Measurements from ENCODE around the gene R3HDML. TPM values are rescaled to one million over a fixed set of nuclear protein-coding genes. Genes with fewer than 3 reads are reported as not detected.
A peak's percentile ranks its signal among the peaks of the same experiment; 100 is the strongest.

Gene R3HDML
- total and polyA plus RNA-seq, 2 of the 13 experiments (the other 11 are each of a cell fraction or from before 2014, with no cell fraction given), result not detected

DNA sequence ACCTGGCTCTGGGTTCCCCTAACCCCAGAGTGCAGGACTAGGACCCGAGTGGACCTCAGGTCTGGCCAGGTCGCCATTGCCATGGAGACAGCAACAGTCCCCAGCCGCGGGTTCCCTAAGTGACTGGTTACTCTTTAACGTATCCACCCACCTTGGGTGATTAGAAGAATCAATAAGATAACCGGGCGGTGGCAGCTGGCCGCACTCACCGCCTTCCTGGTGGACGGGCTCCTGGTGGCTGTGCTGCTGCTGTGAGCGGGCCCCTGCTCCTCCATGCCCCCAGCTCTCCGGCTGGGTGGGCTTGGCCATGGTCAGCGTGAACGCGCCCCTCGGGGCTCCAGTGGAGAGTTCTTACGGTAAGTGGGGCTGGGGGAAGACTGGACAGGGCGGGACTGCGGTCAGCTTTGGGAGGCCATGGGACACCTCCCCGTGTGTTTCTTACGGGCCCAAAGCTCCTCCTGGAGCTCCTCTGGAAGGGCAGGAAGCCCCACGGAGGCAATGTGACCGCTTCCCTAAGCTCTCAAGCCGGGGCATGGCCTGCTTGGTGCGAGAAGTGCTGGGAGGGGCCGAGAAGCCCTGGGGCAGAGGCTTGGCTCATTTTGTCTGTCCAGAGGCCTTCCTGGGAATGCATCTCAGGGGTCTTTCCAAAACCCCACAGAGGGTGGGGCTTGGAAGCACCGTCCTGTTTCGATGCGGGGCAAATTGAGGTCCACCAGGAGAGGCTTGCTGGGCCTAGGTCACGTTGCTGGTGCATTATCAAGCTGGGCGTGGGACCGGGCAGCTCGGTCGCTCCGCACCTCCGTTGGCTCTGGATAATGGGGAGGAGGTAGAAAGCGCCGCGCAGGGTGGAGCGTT is 18.9 kb downstream of the R3HDML start, which contains the start of gene HNF4A (continued):
- TF ChIP-seq, protein P1, sequence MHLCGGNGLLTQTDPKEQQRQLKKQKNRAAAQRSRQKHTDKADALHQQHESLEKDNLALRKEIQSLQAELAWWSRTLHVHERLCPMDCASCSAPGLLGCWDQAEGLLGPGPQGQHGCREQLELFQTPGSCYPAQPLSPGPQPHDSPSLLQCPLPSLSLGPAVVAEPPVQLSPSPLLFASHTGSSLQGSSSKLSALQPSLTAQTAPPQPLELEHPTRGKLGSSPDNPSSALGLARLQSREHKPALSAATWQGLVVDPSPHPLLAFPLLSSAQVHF (CRISPR knock-in tag; IDR thresholded peaks at IDR 0.05), result no peak
- TF ChIP-seq, protein P2, sequence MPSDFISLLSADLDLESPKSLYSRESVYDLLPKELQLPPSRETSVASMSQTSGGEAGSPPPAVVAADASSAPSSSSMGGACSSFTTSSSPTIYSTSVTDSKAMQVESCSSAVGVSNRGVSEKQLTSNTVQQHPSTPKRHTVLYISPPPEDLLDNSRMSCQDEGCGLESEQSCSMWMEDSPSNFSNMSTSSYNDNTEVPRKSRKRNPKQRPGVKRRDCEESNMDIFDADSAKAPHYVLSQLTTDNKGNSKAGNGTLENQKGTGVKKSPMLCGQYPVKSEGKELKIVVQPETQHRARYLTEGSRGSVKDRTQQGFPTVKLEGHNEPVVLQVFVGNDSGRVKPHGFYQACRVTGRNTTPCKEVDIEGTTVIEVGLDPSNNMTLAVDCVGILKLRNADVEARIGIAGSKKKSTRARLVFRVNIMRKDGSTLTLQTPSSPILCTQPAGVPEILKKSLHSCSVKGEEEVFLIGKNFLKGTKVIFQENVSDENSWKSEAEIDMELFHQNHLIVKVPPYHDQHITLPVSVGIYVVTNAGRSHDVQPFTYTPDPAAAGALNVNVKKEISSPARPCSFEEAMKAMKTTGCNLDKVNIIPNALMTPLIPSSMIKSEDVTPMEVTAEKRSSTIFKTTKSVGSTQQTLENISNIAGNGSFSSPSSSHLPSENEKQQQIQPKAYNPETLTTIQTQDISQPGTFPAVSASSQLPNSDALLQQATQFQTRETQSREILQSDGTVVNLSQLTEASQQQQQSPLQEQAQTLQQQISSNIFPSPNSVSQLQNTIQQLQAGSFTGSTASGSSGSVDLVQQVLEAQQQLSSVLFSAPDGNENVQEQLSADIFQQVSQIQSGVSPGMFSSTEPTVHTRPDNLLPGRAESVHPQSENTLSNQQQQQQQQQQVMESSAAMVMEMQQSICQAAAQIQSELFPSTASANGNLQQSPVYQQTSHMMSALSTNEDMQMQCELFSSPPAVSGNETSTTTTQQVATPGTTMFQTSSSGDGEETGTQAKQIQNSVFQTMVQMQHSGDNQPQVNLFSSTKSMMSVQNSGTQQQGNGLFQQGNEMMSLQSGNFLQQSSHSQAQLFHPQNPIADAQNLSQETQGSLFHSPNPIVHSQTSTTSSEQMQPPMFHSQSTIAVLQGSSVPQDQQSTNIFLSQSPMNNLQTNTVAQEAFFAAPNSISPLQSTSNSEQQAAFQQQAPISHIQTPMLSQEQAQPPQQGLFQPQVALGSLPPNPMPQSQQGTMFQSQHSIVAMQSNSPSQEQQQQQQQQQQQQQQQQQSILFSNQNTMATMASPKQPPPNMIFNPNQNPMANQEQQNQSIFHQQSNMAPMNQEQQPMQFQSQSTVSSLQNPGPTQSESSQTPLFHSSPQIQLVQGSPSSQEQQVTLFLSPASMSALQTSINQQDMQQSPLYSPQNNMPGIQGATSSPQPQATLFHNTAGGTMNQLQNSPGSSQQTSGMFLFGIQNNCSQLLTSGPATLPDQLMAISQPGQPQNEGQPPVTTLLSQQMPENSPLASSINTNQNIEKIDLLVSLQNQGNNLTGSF (CRISPR knock-in tag; IDR thresholded peaks at IDR 0.05), result no peak; the same call in 1 of the 2 replicates
- TF ChIP-seq, protein P3, sequence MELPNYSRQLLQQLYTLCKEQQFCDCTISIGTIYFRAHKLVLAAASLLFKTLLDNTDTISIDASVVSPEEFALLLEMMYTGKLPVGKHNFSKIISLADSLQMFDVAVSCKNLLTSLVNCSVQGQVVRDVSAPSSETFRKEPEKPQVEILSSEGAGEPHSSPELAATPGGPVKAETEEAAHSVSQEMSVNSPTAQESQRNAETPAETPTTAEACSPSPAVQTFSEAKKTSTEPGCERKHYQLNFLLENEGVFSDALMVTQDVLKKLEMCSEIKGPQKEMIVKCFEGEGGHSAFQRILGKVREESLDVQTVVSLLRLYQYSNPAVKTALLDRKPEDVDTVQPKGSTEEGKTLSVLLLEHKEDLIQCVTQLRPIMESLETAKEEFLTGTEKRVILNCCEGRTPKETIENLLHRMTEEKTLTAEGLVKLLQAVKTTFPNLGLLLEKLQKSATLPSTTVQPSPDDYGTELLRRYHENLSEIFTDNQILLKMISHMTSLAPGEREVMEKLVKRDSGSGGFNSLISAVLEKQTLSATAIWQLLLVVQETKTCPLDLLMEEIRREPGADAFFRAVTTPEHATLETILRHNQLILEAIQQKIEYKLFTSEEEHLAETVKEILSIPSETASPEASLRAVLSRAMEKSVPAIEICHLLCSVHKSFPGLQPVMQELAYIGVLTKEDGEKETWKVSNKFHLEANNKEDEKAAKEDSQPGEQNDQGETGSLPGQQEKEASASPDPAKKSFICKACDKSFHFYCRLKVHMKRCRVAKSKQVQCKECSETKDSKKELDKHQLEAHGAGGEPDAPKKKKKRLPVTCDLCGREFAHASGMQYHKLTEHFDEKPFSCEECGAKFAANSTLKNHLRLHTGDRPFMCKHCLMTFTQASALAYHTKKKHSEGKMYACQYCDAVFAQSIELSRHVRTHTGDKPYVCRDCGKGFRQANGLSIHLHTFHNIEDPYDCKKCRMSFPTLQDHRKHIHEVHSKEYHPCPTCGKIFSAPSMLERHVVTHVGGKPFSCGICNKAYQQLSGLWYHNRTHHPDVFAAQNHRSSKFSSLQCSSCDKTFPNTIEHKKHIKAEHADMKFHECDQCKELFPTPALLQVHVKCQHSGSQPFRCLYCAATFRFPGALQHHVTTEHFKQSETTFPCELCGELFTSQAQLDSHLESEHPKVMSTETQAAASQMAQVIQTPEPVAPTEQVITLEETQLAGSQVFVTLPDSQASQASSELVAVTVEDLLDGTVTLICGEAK (IDR thresholded peaks at IDR 0.05), result no peak
- TF ChIP-seq, protein P3 (CRISPR knock-in tag; IDR thresholded peaks at IDR 0.05), result peak; percentile 53
- TF ChIP-seq PAX8 (CRISPR knock-in tag; IDR thresholded peaks at IDR 0.05; ENCODE audit: borderline replicate concordance), result peak; percentile 99
- TF ChIP-seq, protein P4, sequence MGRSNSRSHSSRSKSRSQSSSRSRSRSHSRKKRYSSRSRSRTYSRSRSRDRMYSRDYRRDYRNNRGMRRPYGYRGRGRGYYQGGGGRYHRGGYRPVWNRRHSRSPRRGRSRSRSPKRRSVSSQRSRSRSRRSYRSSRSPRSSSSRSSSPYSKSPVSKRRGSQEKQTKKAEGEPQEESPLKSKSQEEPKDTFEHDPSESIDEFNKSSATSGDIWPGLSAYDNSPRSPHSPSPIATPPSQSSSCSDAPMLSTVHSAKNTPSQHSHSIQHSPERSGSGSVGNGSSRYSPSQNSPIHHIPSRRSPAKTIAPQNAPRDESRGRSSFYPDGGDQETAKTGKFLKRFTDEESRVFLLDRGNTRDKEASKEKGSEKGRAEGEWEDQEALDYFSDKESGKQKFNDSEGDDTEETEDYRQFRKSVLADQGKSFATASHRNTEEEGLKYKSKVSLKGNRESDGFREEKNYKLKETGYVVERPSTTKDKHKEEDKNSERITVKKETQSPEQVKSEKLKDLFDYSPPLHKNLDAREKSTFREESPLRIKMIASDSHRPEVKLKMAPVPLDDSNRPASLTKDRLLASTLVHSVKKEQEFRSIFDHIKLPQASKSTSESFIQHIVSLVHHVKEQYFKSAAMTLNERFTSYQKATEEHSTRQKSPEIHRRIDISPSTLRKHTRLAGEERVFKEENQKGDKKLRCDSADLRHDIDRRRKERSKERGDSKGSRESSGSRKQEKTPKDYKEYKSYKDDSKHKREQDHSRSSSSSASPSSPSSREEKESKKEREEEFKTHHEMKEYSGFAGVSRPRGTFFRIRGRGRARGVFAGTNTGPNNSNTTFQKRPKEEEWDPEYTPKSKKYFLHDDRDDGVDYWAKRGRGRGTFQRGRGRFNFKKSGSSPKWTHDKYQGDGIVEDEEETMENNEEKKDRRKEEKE (IDR thresholded peaks at IDR 0.05), result no peak
- no peak for TF ChIP-seq RBAK (CRISPR knock-in tag; IDR thresholded peaks at IDR 0.05)
- TF ChIP-seq ZBTB7B (CRISPR knock-in tag; IDR thresholded peaks at IDR 0.05), result peak; percentile 92
- peak; percentile 83 for TF ChIP-seq PHF21A (CRISPR knock-in tag; IDR thresholded peaks at IDR 0.05)
- TF ChIP-seq ZNF605 (CRISPR knock-in tag; IDR thresholded peaks at IDR 0.05), result no peak

Measured in HepG2 (cell line).